Measurements from ENCODE around the gene TFCP2.

Gene TFCP2

DNA sequence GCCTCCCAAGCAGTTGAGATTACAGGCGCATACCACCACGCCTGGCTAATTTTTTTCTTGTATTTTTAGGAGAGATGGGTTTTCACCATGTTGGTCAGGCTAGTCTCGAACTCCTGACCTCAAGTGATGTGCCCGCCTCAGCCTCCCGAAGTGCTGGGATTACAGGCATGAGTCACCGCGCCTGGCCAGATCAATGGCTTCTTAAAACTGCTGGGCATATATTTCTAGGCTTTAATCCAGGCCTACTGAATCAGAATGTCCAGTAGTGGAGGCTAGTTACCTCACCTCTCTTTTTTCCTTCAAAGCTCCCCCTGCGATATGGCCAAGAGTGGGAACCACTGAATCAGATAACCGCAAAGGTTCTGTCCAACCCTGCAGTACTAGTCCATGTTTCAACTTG is 27.9 kb upstream of the TFCP2 start:
- no peak for TF ChIP-seq ZNF610 (tag by site-specific recombination; IDR thresholded peaks at IDR 0.05; ENCODE audit: borderline replicate concordance)
- ChIA-PET CTCF (interaction anchor here (0.6 to 1.1 kb wide), 2 partner anchors 17 to 141 kb away, joined by 3 to 4 read pairs; no protein-coding TSS in a partner anchor), POLR2A (no interaction called here)
- peaks cover 0 to 4% of the 10 kb centered on the region in 2 experiments; a peak in 2 of 3 replicates for H3K36me3 ChIP-seq (ENCODE audit: control insufficient read depth in 2 of 2, insufficient read depth in 1 of 2, low read length in 2 of 2)
- no peak overlapping the region for H3K4me3 ChIP-seq (ENCODE audit: low read depth, low read length)
- no peaks in the 10 kb centered on the region for H3K4me1 ChIP-seq (ENCODE audit: control insufficient read depth, insufficient read depth, low read length)
- H3K9me3 ChIP-seq (ENCODE audit: control insufficient read depth, insufficient read depth, low read depth, low read length), result no peaks in the 10 kb centered on the region
- H3K27ac ChIP-seq (ENCODE audit: extremely low read depth, low read depth, low read length), result no peak overlapping the region

DNA sequence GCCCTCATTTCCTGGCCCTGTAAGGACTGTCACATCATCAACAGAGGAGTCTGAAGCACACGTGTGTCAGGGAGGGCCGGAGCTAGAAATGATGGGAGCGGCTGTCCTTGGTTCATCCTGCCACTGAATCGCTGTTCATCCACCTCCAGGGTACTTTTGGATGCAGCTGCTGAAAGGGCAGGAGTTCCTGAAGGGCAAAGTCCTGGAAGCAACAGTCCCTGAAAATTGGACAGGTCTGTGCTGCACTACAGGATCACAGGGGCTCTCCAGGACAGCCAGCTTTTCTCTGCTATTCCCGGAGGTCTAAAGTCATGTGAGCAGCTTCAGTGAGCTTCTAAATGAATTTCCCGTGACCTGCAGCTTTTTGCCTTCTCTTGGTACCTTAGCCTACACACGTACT is 27.2 kb upstream of the TFCP2 start:
- Histone ChIP-seq H3K4me1 (ENCODE audit: control insufficient read depth, insufficient read depth, low read length) (no peaks in the 10 kb centered on the region), H3K4me3 (ENCODE audit: low read depth, low read length) (no peak overlapping the region), H3K27ac (ENCODE audit: extremely low read depth, low read depth, low read length) (no peak overlapping the region), H3K36me3 (ENCODE audit: control insufficient read depth in 2 of 2, insufficient read depth in 1 of 2, low read length in 2 of 2) (peaks cover 0 to 4% of the 10 kb centered on the region in 2 experiments; a peak in 2 of 3 replicates), H3K9me3 (ENCODE audit: control insufficient read depth, insufficient read depth, low read depth, low read length) (no peaks in the 10 kb centered on the region)
- POLR2A ChIA-PET, result interaction anchor here (0.6 kb wide), 1 partner anchor 18 kb away, joined by 3 read pairs; the partner anchor contains the start of gene POU6F1
- TF ChIP-seq ZNF335 (tag by site-specific recombination; conservative IDR thresholded peaks at IDR 0.05) (no peak), HOXD13 (CRISPR knock-in tag; IDR thresholded peaks at IDR 0.05; ENCODE audit: borderline replicate concordance) (no peak), ZNF221 (tag by site-specific recombination; IDR thresholded peaks at IDR 0.05; ENCODE audit: borderline replicate concordance) (no peak), ZNF677 (tag by site-specific recombination; IDR thresholded peaks at IDR 0.05) (no peak), ZSCAN4 (tag by site-specific recombination; IDR thresholded peaks at IDR 0.05) (no peak), ZNF626 (tag by site-specific recombination; IDR thresholded peaks at IDR 0.05) (no peak), INSM2 (tag by site-specific recombination; IDR thresholded peaks at IDR 0.05) (no peak), ZNF169 (tag by site-specific recombination; IDR thresholded peaks at IDR 0.05) (no peak), KLF1 (tag by site-specific recombination; IDR thresholded peaks at IDR 0.05) (no peak), ZNF394 (tag by site-specific recombination; IDR thresholded peaks at IDR 0.05; ENCODE audit: borderline replicate concordance) (no peak), ZFP41 (tag by site-specific recombination; IDR thresholded peaks at IDR 0.05; ENCODE audit: borderline replicate concordance) (no peak), HOXA7 (CRISPR knock-in tag; IDR thresholded peaks at IDR 0.05; ENCODE audit: borderline replicate concordance) (no peak), SETDB1 (IDR thresholded peaks at IDR 0.05; ENCODE audit: insufficient read length, low read length) (no peak), ZNF391 (tag by site-specific recombination; IDR thresholded peaks at IDR 0.05; ENCODE audit: borderline replicate concordance, low read depth) (no peak)
- TF ChIP-seq, protein P1, sequence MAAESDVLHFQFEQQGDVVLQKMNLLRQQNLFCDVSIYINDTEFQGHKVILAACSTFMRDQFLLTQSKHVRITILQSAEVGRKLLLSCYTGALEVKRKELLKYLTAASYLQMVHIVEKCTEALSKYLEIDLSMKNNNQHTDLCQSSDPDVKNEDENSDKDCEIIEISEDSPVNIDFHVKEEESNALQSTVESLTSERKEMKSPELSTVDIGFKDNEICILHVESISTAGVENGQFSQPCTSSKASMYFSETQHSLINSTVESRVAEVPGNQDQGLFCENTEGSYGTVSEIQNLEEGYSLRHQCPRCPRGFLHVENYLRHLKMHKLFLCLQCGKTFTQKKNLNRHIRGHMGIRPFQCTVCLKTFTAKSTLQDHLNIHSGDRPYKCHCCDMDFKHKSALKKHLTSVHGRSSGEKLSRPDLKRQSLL (tag by site-specific recombination; IDR thresholded peaks at IDR 0.05), result no peak
- TF ChIP-seq, protein P2, sequence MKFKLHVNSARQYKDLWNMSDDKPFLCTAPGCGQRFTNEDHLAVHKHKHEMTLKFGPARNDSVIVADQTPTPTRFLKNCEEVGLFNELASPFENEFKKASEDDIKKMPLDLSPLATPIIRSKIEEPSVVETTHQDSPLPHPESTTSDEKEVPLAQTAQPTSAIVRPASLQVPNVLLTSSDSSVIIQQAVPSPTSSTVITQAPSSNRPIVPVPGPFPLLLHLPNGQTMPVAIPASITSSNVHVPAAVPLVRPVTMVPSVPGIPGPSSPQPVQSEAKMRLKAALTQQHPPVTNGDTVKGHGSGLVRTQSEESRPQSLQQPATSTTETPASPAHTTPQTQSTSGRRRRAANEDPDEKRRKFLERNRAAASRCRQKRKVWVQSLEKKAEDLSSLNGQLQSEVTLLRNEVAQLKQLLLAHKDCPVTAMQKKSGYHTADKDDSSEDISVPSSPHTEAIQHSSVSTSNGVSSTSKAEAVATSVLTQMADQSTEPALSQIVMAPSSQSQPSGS (tag by site-specific recombination; IDR thresholded peaks at IDR 0.05; ENCODE audit: low read depth), result no peak
- CTCF ChIA-PET, result interaction anchor here (1.1 kb wide), 1 partner anchor 16 kb away, joined by 4 read pairs; no protein-coding TSS in a partner anchor
